HFFc6 (cell line): ENCODE measurements around the gene TBC1D2. TPM values are rescaled to one million over a fixed set of nuclear protein-coding genes. Genes with fewer than 3 reads are reported as not detected.
A peak's percentile ranks its signal among the peaks of the same experiment; 100 is the strongest.

Experiments used
- DNase-seq: peaks from one replicate; pipeline ENCODE4 v3.0.0-alpha.2; 2018
- H3K27ac Mint-ChIP-seq: 2 replicates; pipeline ENCODE4 v1.8.0; 2020; ENCODE audit warnings: mild to moderate bottlenecking, mixed read lengths
- H3K27me3 Mint-ChIP-seq: 2 replicates; pipeline ENCODE4 v1.8.0; 2021; ENCODE audit warnings: mild to moderate bottlenecking, moderate library complexity, mixed read lengths; ENCODE audit not compliant: insufficient read depth
- H3K36me3 Mint-ChIP-seq: 2 replicates; pipeline ENCODE4 v1.8.0; 2021; ENCODE audit warnings: low read depth, mixed read lengths
- H3K4me1 Mint-ChIP-seq: 2 replicates; pipeline ENCODE4 v1.8.0; 2020; ENCODE audit warnings: low read depth, mixed read lengths
- H3K4me3 Mint-ChIP-seq: 2 replicates; pipeline ENCODE4 v1.8.0; 2020; ENCODE audit warnings: mild to moderate bottlenecking, moderate library complexity, mixed read lengths
- H3K9me3 Mint-ChIP-seq: 2 replicates; pipeline ENCODE4 v1.8.0; 2020; ENCODE audit warnings: mild to moderate bottlenecking, mixed read lengths
- total RNA-seq, 6 experiments: library from RNA; stranded (reverse); fragmentation: NEBNext Ultra II Directional; extraction: Animal tissue kit (Norgen Biotek cat#: 25700); gene quantifications; 2 replicates in 1 of 6; 3 replicates in 5 of 6; pipeline ENCODE4 v1.2.3, GENCODE V29; 2021
- TF ChIP-seq, protein P1 (sequence below): fragments of 200-600 bp; sonication (generic); IDR thresholded peaks from 2 replicates; pipeline ENCODE4 v1.5.0; 2021; ENCODE audit warnings: antibody characterized with exemption, mild to moderate bottlenecking

Gene TBC1D2
- total RNA-seq, 6 experiments from 2014 or later: 31.9 to 39.4 (median 36.5) TPM

DNA sequence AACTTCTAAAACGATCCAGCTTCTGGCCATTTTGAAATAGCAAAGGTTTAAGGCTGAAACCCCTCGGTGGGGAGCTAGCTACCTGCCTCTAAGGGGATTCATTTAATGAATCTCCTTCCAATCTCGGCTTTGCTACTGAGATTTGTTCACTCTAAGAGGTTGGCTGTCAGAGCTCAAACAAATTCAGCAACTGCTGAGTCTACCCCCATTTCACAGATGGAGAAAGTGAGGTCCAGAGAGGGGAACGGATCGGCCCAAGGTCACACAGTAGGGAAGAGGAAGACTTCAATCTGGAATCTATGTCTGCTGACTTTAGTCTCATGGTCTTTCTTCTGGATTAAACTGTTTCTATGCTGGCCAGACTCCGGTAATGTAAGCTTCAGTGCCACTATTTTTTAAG is 66.0 kb downstream of the TBC1D2 start:
- H3K9me3 Mint-ChIP-seq: no peaks in the 10 kb centered on the region
- H3K4me1 Mint-ChIP-seq: peaks cover 10% of the 10 kb centered on the region
- no peak overlapping the region for H3K27ac Mint-ChIP-seq
- no peaks in the 10 kb centered on the region for H3K36me3 Mint-ChIP-seq
- H3K27me3 Mint-ChIP-seq: peaks cover 1% of the 10 kb centered on the region
- TF ChIP-seq, protein P1, sequence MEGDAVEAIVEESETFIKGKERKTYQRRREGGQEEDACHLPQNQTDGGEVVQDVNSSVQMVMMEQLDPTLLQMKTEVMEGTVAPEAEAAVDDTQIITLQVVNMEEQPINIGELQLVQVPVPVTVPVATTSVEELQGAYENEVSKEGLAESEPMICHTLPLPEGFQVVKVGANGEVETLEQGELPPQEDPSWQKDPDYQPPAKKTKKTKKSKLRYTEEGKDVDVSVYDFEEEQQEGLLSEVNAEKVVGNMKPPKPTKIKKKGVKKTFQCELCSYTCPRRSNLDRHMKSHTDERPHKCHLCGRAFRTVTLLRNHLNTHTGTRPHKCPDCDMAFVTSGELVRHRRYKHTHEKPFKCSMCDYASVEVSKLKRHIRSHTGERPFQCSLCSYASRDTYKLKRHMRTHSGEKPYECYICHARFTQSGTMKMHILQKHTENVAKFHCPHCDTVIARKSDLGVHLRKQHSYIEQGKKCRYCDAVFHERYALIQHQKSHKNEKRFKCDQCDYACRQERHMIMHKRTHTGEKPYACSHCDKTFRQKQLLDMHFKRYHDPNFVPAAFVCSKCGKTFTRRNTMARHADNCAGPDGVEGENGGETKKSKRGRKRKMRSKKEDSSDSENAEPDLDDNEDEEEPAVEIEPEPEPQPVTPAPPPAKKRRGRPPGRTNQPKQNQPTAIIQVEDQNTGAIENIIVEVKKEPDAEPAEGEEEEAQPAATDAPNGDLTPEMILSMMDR: no peak
- DNase-seq: no peak
- no peak overlapping the region for H3K4me3 Mint-ChIP-seq

DNA sequence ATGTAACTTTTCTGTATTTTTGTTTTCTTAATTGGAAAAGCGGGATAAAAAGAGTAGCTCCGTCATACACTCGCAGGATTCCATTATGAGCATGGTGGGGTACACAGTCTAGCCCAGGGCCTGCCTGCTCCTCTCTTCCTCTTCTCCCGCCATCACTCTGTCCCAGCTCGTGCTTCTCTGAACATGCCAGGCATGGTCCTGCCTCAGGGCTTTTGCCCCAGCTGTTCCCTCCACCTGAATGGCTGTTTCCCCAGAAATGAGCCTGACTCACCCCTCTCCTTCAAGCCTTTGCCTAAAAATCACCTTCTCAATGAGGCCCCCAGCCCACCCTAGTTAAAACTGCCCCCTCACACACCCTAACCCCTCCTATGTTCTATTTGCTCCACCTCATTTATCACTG is 67.5 kb downstream of the TBC1D2 start:
- Mint-ChIP-seq H3K27ac (no peak overlapping the region), H3K9me3 (no peaks in the 10 kb centered on the region), H3K36me3 (no peaks in the 10 kb centered on the region), H3K4me1 (peaks cover under 1% of the 10 kb centered on the region; the same call in 1 of the 2 replicates), H3K4me3 (no peak overlapping the region), H3K27me3 (peaks cover 1% of the 10 kb centered on the region)
- DNase-seq: no peak
- TF ChIP-seq, protein P1: no peak

DNA sequence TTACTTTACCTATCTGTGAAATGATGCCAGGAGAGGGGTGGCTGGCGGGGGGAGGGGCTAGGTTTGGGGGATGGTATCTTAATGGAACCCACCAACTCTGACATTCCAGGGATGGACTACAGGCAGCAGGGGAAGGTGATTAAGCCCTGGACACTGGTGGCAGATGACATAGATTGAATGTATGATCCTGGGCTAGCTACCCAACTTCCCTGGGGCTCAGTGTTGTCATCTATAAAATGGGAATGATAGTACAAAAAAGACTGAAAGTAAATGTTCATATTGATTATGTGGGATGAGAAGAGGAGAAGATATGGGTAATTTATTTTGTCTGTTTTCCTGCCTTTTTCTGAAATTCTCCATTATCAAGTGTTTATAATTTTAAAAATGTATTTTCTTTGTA is 69.2 kb downstream of the TBC1D2 start:
- H3K36me3 Mint-ChIP-seq: no peaks in the 10 kb centered on the region
- no peak for DNase-seq
- H3K4me3 Mint-ChIP-seq: no peak overlapping the region
- H3K9me3 Mint-ChIP-seq: no peaks in the 10 kb centered on the region
- peaks cover under 1% of the 10 kb centered on the region for H3K27me3 Mint-ChIP-seq
- H3K4me1 Mint-ChIP-seq: no peaks in the 10 kb centered on the region
- TF ChIP-seq, protein P1: no peak
- H3K27ac Mint-ChIP-seq: no peak overlapping the region

DNA sequence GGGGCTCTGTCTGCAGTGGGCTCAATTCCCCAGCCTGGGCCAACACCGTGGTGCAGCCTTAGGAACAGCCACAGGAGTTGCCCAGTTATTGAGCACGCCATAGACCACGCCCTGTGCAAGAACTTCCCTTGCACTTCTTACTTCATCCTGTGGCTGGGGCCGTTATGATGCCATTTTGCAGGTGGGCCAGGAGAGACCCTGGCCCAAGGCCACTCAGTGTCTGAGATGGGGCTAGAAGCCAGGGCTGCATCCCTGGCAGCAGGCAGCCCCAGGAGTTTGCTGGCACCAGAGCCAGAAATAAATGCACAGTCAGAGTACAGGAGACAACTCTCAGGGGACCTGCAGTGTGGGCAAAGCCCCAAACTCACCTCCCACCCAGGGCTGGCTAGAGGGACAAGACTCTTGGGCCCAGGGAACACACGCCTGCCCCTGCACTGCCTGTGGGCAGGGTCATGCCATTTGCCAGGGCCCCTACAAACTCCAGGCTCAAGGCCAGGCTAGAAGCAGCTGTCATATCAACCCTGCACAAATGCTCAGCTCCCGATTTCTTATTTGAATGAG is 69.8 kb downstream of the TBC1D2 start:
- peaks cover 2% of the 10 kb centered on the region for H3K27me3 Mint-ChIP-seq
- TF ChIP-seq, protein P1: no peak
- no peak overlapping the region for H3K27ac Mint-ChIP-seq
- no peaks in the 10 kb centered on the region for H3K36me3 Mint-ChIP-seq
- H3K9me3 Mint-ChIP-seq: no peaks in the 10 kb centered on the region
- no peaks in the 10 kb centered on the region for H3K4me1 Mint-ChIP-seq
- DNase-seq: no peak
- H3K4me3 Mint-ChIP-seq: no peak overlapping the region

DNA sequence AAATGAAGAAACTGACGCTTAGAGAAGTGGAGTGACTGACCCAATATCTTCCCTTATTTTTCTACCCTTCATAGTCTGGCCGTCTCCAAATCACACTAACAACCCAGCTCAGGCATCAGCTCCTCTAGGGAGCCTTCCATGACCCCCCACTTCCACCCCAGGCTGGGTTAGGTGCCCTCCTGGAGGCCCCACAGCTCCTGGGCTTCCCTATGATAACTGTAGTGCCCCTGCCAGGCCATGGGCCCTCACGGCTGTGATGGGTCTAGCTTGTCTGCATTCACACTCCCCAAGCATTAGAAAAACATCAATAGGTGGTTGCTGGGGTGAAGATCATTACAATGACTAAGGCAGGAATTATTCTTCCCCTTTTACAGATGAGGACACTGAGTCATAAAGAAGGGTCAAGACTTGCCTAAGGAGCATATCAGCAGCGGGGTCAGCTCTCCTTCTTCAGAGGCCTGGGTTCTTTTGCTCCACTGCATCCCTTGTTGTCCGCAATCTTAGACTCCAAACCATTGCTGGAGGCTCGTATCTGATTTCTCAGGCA is 70.4 kb downstream of the TBC1D2 start:
- DNase-seq: peak; percentile 23
- Mint-ChIP-seq H3K9me3 (no peaks in the 10 kb centered on the region), H3K36me3 (no peaks in the 10 kb centered on the region), H3K4me1 (no peaks in the 10 kb centered on the region), H3K27me3 (peaks cover 2% of the 10 kb centered on the region), H3K27ac (peak overlapping the region; percentile 50; the same call in 1 of the 2 replicates), H3K4me3 (no peak overlapping the region)
- TF ChIP-seq, protein P1: no peak
